HG03439 (cell line): Measurements from ENCODE around the gene LRRC2.
"Not testable (repeated sequence)": the region's sequence is repeated elsewhere in the genome, so short reads cannot be mapped to it uniquely, and the experiment has no call there.

Experiments
- ATAC-seq: cut with Tn5 transposase; IDR thresholded peaks from one replicate; pipeline ENCODE4 v1.9.1; 2021; ENCODE audit warnings: mild to moderate bottlenecking, moderate library complexity; ENCODE audit not compliant: unreplicated experiment

LRRC2 gene

GRCh38 chr3:46558184-46559043 is 7.7 kb downstream of the LRRC2 start:
- peak; percentile 74 for ATAC-seq

- ATAC-seq = peak; percentile 9
These were observed 8.3 kb downstream of the LRRC2 start for GRCh38 chr3:46557814-46558183.

DNA sequence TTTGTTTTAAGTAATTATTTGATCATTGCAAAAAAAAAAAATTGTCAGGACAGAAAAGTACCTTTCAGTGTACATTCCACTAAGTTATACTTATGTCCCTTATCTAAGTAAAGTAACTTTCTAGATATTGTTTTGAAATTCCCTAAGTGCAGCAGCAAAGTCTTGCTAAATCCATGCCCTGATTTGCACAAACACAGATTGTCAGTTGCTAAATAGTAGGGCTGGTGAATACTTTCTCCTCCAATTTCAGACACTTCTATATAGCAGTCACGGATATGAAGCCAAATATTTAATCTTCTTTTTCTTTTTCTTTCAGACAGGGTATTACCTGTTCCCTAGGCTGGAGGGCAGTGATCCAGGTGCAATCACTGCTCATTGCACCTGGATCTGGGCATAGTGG is 12.9 kb downstream of the LRRC2 start:
- no peak for ATAC-seq

- no peak for ATAC-seq
These were observed 13.6 kb downstream of the LRRC2 start for GRCh38 chr3:46552538-46552937.

GRCh38 chr3:46551615-46552014 is 14.5 kb downstream of the LRRC2 start:
- ATAC-seq = no peak

DNA sequence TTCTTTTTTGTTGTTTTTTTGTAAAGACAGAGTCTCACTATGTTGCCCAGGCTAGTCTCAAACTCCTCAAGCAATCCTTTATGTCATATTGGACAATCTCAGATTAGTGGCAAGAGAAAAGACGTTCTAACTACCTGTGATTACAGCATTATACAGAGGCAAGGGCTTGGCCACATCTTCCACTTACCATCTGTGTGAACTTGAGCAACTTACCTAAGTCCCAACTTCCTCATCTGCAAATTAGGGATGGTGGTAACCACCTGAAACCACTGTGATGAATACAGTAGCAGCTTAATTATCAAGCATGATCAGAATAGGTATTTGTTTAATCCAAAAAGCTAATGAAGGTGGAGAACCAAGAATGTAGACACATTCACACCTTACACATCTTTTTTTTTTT is 16.1 kb downstream of the LRRC2 start:
- ATAC-seq = no peak

DNA sequence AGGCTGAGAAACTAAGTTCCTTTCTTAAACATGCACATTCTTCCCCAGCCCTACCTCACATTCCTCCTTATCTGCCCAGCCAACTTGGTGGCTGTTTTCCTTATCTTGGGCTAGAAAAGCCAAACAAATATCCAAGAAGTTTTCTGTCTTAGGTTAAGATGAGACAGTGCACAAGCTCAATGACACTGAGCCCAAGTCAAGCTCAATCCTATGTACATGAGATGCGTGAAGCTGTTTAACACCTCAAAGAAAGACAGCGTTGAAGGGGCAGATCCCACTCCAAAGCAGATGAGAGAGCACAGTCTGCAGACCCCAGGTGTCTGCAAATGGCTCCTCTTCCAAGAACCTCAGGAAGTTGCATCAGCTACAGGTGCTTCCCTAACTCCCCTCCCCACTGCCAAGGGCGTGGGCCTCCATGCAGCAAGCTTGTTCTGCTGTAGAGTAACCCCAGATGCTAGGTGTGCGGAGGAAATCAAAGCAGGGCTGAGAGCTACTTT is 16.6 kb downstream of the LRRC2 start:
- ATAC-seq = no peak

GRCh38 chr3:46548611-46549010 is 17.5 kb downstream of the LRRC2 start:
- not testable (repeated sequence) for ATAC-seq

- no peak for ATAC-seq
These were observed 19.1 kb downstream of the LRRC2 start for GRCh38 chr3:46546896-46547440.

DNA sequence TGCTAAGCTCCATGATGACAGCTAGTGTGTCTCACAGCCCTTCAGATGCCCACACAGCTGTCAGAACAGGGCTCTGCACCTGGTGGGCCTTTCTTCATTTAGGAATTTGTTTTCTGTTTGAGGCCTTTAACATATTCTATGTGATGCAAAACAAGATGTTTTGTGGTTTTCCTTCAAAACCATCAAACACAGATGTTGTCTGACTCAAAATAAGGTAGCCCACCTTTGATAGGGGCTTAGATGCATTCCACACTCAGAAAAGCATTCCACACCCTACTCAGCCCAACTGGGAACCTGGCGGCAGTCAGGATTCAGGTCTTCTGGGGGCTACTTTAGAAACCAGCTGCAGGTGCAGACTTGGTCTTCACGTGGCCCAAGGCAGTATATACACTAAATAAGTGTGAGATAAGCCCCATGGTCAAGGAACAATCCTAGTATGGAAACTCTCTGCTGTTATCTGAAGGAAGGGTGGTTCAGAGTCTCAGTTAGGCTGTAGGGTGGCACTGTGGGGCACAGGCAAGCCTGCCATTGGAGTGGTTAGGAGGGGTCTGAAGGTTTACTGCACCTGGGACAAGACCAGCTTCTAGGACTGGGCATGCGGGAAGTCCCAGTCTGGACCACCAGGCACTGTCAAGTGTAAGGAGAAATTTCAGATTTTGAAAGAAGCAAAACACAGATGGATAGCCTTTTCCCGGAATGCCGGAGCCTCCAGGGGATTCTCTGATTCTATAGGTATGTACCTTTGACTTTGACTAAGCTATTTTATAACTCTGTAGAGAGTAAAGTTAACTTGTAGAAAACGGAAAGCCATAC is 20.1 kb downstream of the LRRC2 start:
- ATAC-seq = no peak

- no peak for ATAC-seq
These were observed 21.2 kb downstream of the LRRC2 start for GRCh38 chr3:46544771-46545503.

DNA sequence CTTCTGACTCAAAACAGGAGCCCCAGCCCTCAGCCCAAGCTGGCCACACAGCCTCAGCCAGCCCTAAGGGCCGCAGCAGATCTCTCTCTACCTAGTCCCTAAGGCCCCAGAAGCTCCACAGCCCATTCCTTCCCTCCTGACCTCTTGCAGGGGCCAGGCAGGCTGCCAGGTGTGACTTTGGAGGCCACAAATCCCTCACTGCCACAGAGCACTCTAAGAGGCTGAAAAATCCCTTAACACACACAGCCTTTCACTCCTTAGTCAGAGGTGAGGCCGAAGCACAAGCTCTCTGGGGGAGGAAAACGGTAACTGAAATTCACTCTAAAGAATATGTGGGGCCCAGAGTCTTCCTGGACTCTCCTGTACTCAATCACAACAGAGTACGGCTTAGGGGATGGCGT is 23.3 kb downstream of the LRRC2 start:
- no peak for ATAC-seq

- ATAC-seq = no peak
These were observed 23.8 kb downstream of the LRRC2 start for GRCh38 chr3:46542344-46542743.

GRCh38 chr3:46541835-46542234 is 24.3 kb downstream of the LRRC2 start:
- ATAC-seq = no peak

- no peak for ATAC-seq
These were observed 25.6 kb downstream of the LRRC2 start for GRCh38 chr3:46540550-46540949.

- no peak for ATAC-seq
These were observed 26.6 kb downstream of the LRRC2 start for GRCh38 chr3:46539443-46540005.

DNA sequence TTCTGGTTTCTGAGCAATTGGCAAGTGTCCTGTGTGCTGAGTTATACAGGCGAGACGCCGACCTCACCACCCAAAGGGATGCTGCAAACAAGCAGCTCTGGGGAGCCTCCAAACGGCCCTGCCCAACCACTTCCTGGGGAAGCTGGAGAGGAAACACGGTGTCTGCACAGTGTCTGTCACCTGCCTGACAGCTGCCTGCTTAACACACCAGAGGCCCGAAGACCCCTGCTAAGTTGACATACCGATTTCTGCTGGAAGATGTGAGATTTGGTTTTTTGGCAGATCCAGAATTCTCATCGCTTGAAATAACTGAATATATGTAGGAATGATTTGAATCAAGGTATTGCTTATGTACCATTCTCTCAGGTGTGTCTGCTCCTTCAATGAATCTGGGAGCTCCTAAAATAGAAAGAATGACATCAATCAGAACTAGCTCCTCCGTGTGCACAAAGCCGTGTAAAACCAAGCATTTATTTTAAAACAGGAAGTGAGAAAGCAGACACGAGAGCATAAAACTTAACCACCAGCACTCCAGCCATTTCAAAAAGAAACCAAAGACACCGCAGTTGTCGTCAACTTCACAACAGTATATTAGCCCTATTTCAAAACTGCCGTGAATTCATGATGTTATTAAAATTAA is 27.2 kb downstream of the LRRC2 start:
- peak; percentile 77 for ATAC-seq

GRCh38 chr3:46538425-46538802 is 27.7 kb downstream of the LRRC2 start:
- not testable (repeated sequence) for ATAC-seq

DNA sequence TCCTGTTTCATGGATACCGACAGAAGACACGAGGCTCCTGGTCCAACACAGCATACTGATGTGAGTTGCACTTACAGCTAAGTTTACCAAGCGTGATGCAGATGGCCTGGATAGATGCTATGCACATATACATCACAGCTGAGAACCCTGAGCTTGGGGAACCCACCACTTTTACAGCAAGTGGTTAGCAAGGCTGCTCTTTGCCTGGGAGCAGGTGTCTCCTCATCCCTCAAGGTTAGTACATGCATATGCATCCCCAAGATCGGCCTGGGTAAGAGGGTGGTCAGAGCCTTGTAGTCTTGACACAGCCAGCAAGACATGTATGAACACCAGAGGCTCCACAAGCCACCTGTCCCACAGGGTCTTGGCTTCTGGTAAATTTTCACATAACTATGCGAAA is 28.3 kb downstream of the LRRC2 start:
- no peak for ATAC-seq

DNA sequence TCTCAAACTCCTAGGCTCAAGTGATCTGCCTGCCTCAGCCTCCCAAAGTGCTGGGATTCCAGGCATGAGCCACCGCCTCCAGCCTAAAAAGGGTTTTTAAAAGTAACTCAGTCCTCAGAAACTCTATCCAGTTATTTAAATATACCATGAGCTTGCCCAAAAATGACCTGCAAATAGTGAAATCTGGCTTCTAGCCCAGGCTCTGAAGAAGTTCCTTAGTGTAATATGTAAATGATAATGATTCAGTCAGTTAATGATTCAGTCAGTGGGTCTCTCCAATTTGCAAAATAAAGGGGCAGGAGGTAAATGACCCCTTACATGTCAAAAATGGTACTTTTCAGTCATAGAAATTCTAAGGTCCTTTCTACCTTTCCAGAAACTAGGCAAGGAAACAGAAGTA is 28.8 kb downstream of the LRRC2 start:
- no peak for ATAC-seq
